H1 (cell line): ENCODE results near the gene POLN. TPM values are rescaled to one million over a fixed set of nuclear protein-coding genes. Genes with fewer than 3 reads are reported as not detected.

Experiments used
- CTCF ChIA-PET: fragments of 300-600 bp; sonication (Branson Sonifier 250); formaldehyde crosslinking; loops from one replicate; lab custom pipeline; 2021; ENCODE audit not compliant: partially characterized antibody; lab: Charles Lee
- POLR2A ChIA-PET: fragments of 300-600 bp; sonication (Branson Sonifier 250); formaldehyde crosslinking; loops from one replicate; lab custom pipeline; 2021; ENCODE audit warnings: inconsistent platforms; ENCODE audit not compliant: partially characterized antibody; lab: Charles Lee
- DNase-seq, 2 experiments: peaks; one replicate each; pipeline versions ENCODE4 v3.0.0 to v3.0.0-alpha.2; 2010 to 2022; ENCODE audit warnings: low spot score in 2 of 2, low read depth in 1 of 2, mixed read lengths in 1 of 2
- FAIRE-seq: peaks from 2 replicates; lab custom pipeline; 2011; peaks lifted over from hg19 to GRCh38; lab: Jason Lieb, UNC
- H2AFZ ChIP-seq: 2 replicates; pipeline ENCODE4 v1.8.1; 2012; ENCODE audit warnings: low read length, inconsistent platforms
- H2AK5ac ChIP-seq: 2 replicates; pipeline ENCODE4 v1.6.1; 2013; ENCODE audit warnings: low read depth, low read length
- H2BK120ac ChIP-seq: replicated peaks from 2 replicates; pipeline ENCODE3; 2013; ENCODE audit warnings: low read depth, low read length, inconsistent platforms
- H2BK12ac ChIP-seq: 2 replicates; pipeline ENCODE4 v1.6.1; 2013; ENCODE audit warnings: low read depth, low read length
- H2BK15ac ChIP-seq: 2 replicates; pipeline ENCODE4 v1.6.1; 2013; ENCODE audit warnings: low read length
- H2BK20ac ChIP-seq: 2 replicates; pipeline ENCODE4 v1.6.1; 2013; ENCODE audit warnings: low read length
- H2BK5ac ChIP-seq: 2 replicates; pipeline ENCODE4 v1.6.1; 2013; ENCODE audit warnings: low read depth, low read length
- H3K14ac ChIP-seq: 2 replicates; pipeline ENCODE4 v1.6.1; 2013; ENCODE audit warnings: inconsistent platforms; ENCODE audit not compliant: insufficient read length
- H3K18ac ChIP-seq: 2 replicates; pipeline ENCODE4 v1.6.1; 2013; ENCODE audit warnings: low read length; ENCODE audit errors: extremely low read depth
- H3K23ac ChIP-seq: 2 replicates; pipeline ENCODE4 v1.6.1; 2013; ENCODE audit warnings: inconsistent platforms; ENCODE audit not compliant: insufficient read length
- H3K23me2 ChIP-seq: 2 replicates; pipeline ENCODE4 v1.6.1; 2013; ENCODE audit warnings: low read depth, low read length
- H3K27ac ChIP-seq: 2 replicates; pipeline ENCODE4 v1.6.1; 2011; ENCODE audit warnings: low read depth, low read length, inconsistent platforms
- H3K27me3 ChIP-seq, 4 experiments: replicated peaks in 1 of 4; 1 replicate in 1 of 4; 2 replicates in 3 of 4; pipeline versions ENCODE4 v1.6.1 to v1.8.1; 2011 to 2013; ENCODE audit warnings: low read length in 3 of 4, mild to moderate bottlenecking in 3 of 4, inconsistent platforms in 2 of 4, mixed read lengths in 2 of 4, moderate library complexity in 1 of 4; ENCODE audit not compliant: control insufficient read depth in 3 of 4, insufficient read depth in 3 of 4; ENCODE audit errors: extremely low read depth in 1 of 4
- H3K36me3 ChIP-seq, 4 experiments: 2 replicates each; pipeline versions ENCODE4 v1.6.1 to v1.8.1; 2011 to 2013; ENCODE audit warnings: mild to moderate bottlenecking in 4 of 4, low read length in 3 of 4, moderate library complexity in 2 of 4, control low read depth in 1 of 4, inconsistent platforms in 1 of 4; ENCODE audit not compliant: insufficient read depth in 4 of 4, control insufficient read depth in 2 of 4
- H3K4ac ChIP-seq: replicated peaks from 2 replicates; pipeline ENCODE3; 2013; ENCODE audit warnings: low read length, low read depth, mixed read lengths, inconsistent platforms; ENCODE audit not compliant: insufficient read length
- H3K4me1 ChIP-seq, 4 experiments: replicated peaks in 1 of 4; 1 replicate in 1 of 4; 2 replicates in 3 of 4; pipeline versions ENCODE4 v1.6.1 to v1.8.1; 2011 to 2013; ENCODE audit warnings: low read length in 3 of 4, inconsistent platforms in 2 of 4, mixed read lengths in 1 of 4; ENCODE audit not compliant: insufficient read depth in 4 of 4, control insufficient read depth in 3 of 4
- H3K4me2 ChIP-seq, 2 experiments: 2 replicates each; pipeline versions ENCODE4 v1.6.1 to v1.8.1; 2011 to 2013; ENCODE audit warnings: low read depth in 2 of 2, low read length in 2 of 2, control low read depth in 1 of 2, inconsistent platforms in 1 of 2, mild to moderate bottlenecking in 1 of 2; ENCODE audit not compliant: insufficient read depth in 1 of 2
- H3K4me3 ChIP-seq, 4 experiments: fragments of 200-600, 300-600 bp in 1 of 4; sonication (generic), shearing (Covaris generic), sonication (Bioruptor Twin) in 1 of 4; 2 replicates each; pipeline versions ENCODE4 v1.5.1 to v1.8.1; 2011 to 2016; ENCODE audit warnings: low read length in 4 of 4, low read depth in 3 of 4, control low read depth in 2 of 4, inconsistent platforms in 2 of 4, mild to moderate bottlenecking in 2 of 4, mixed read lengths in 1 of 4, moderate library complexity in 1 of 4; ENCODE audit not compliant: insufficient read depth in 2 of 4; ENCODE audit errors: extremely low read depth in 1 of 4
- H3K56ac ChIP-seq: replicated peaks from 2 replicates; pipeline ENCODE3; 2013; ENCODE audit warnings: low read depth, mild to moderate bottlenecking, mixed read lengths, low read length, inconsistent platforms; ENCODE audit not compliant: insufficient read length
- H3K79me1 ChIP-seq: 2 replicates; pipeline ENCODE4 v1.6.1; 2013; ENCODE audit warnings: low read depth, low read length, control low read depth
- H3K79me2 ChIP-seq, 2 experiments: 2 replicates each; pipeline versions ENCODE4 v1.6.1 to v1.8.1; 2012 to 2013; ENCODE audit warnings: low read length in 2 of 2, mild to moderate bottlenecking in 2 of 2, inconsistent platforms in 1 of 2; ENCODE audit not compliant: insufficient read depth in 2 of 2, control insufficient read depth in 1 of 2
- H3K9ac ChIP-seq, 4 experiments: replicated peaks in 1 of 4; 1 replicate in 1 of 4; 2 replicates in 3 of 4; pipeline versions ENCODE4 v1.6.1 to v1.8.1; 2011 to 2013; ENCODE audit warnings: low read depth in 3 of 4, low read length in 3 of 4, control low read depth in 2 of 4, mild to moderate bottlenecking in 2 of 4, moderate library complexity in 2 of 4, inconsistent platforms in 1 of 4; ENCODE audit errors: extremely low read depth in 1 of 4
- H3K9me3 ChIP-seq, 2 experiments: 2 replicates each; pipeline versions ENCODE4 v1.6.1 to v1.8.1; 2012 to 2013; ENCODE audit warnings: mild to moderate bottlenecking in 2 of 2, moderate library complexity in 2 of 2, control low read depth in 1 of 2, inconsistent platforms in 1 of 2, low read depth in 1 of 2, low read length in 1 of 2, mixed read lengths in 1 of 2; ENCODE audit not compliant: insufficient read depth in 2 of 2
- H4K20me1 ChIP-seq, 2 experiments: replicated peaks in 1 of 2; 2 replicates each; pipeline versions ENCODE3 to v1.8.1; 2011 to 2013; ENCODE audit warnings: inconsistent platforms in 2 of 2, low read length in 2 of 2, mild to moderate bottlenecking in 1 of 2; ENCODE audit not compliant: insufficient read depth in 2 of 2, control insufficient read depth in 1 of 2
- H4K5ac ChIP-seq: 2 replicates; pipeline ENCODE4 v1.6.1; 2013; ENCODE audit warnings: low read length, low read depth, mixed read lengths, inconsistent platforms; ENCODE audit not compliant: insufficient read length
- H4K8ac ChIP-seq: 2 replicates; pipeline ENCODE4 v1.8.0; 2013; ENCODE audit warnings: mild to moderate bottlenecking, moderate library complexity, low read length, inconsistent platforms; ENCODE audit not compliant: insufficient read depth; ENCODE audit errors: extremely low read depth
- H4K91ac ChIP-seq: replicated peaks from 2 replicates; pipeline ENCODE3; 2013; ENCODE audit warnings: low read length, mixed read lengths, inconsistent platforms; ENCODE audit not compliant: insufficient read length
- ATF2 ChIP-seq: IDR thresholded peaks from 2 replicates; pipeline ENCODE4 v1.6.1; 2012; ENCODE audit warnings: low read length, inconsistent platforms
- BRCA1 ChIP-seq: IDR thresholded peaks from 2 replicates; pipeline ENCODE4 v1.6.1; 2012; ENCODE audit warnings: low read depth, low read length, improper control_type of control experiment
- CBX5 ChIP-seq: fragments of 300-800, 300-1000 bp; sonication (generic); IDR thresholded peaks from 2 replicates; pipeline ENCODE4 v1.7.1; 2016; ENCODE audit warnings: antibody characterized with exemption, low read length, low read depth
- CTBP2 ChIP-seq: IDR thresholded peaks from 2 replicates; pipeline ENCODE4 v1.7.0; 2011; ENCODE audit warnings: borderline replicate concordance, mild to moderate bottlenecking, moderate library complexity, mixed read lengths, low read length; ENCODE audit not compliant: insufficient read depth, insufficient read length
- POU5F1 ChIP-seq: IDR thresholded peaks from 2 replicates; pipeline ENCODE4 v1.6.1; 2011; ENCODE audit warnings: low read depth, mild to moderate bottlenecking, low read length, moderate library complexity
- RBBP5 ChIP-seq: IDR thresholded peaks from 2 replicates; pipeline ENCODE4 v1.7.1; 2012; ENCODE audit warnings: low read depth, mild to moderate bottlenecking, inconsistent platforms, low read length, moderate library complexity, borderline replicate concordance
- TEAD4 ChIP-seq: IDR thresholded peaks from 2 replicates; pipeline ENCODE4 v1.6.1; 2012; ENCODE audit warnings: low read depth, low read length, inconsistent platforms, mixed read lengths
- WGBS, 2 experiments: shearing (Covaris generic) in 1 of 2; methylation state at CpG; one replicate each; pipeline versions ENCODE4 v1.1.6 to v1.1.7; 2013 to 2015; ENCODE audit warnings: low lambda C conversion rate in 2 of 2, mixed read lengths in 2 of 2, inconsistent platforms in 1 of 2, low coverage in 1 of 2, missing lambda C conversion rate in 1 of 2; ENCODE audit not compliant: insufficient replicate concordance in 2 of 2, insufficient coverage in 1 of 2, insufficient read length in 1 of 2; ENCODE audit errors: extremely low coverage in 1 of 2, missing lambda C conversion rate in 1 of 2; 5-methylcytosine and 5-hydroxymethylcytosine counted together
- polyA plus RNA-seq, 7 experiments: library from polyadenylated mRNA; depleted of rRNA in 3 of 7; stranded (reverse) in 5 of 7; unstranded in 2 of 7; fragments of >200 nt in 5 of 7; fragments of 200-250 nt in 2 of 7; gene quantifications; 1 replicate in 5 of 7; 2 replicates in 1 of 7; 4 replicates in 1 of 7; pipeline versions ENCODE4 v1.2.1 to v1.2.3, GENCODE V29; 2011 to 2013; ENCODE audit warnings: missing spikeins in 2 of 7, mixed read lengths in 2 of 7
- total RNA-seq: library from RNA; stranded (reverse); fragmentation: NEBNext Ultra II Directional; extraction: Animal tissue kit (Norgen Biotek cat#: 25700); gene quantifications from 2 replicates; pipeline ENCODE4 v1.2.1, GENCODE V29; 2021

The POLN gene
- total and polyA plus RNA-seq, 2 of the 8 experiments (the other 6 are each of a cell fraction or from before 2014, with no cell fraction given) = 0.98 to 1.5 TPM

- Histone ChIP-seq H3K56ac (no peak overlapping the region), H2BK20ac (no peak overlapping the region), H2AFZ (no peak overlapping the region), H3K27ac (no peak overlapping the region), H2BK15ac (no peak overlapping the region), H3K4ac (no peak overlapping the region), H3K23ac (no peak overlapping the region), H4K5ac (no peak overlapping the region), H3K9ac (no peak overlapping the region), H4K20me1 (peaks cover 2 to 3% of the 10 kb centered on the region in 2 experiments), H3K23me2 (no peaks in the 10 kb centered on the region), H3K36me3 (no peaks in the 10 kb centered on the region), H2BK120ac (no peak overlapping the region), H3K27me3 (peaks cover 0 to 3% (median under 1%) of the 10 kb centered on the region in 4 experiments; a peak in 1 of 7 replicates), H3K79me1 (no peaks in the 10 kb centered on the region), H2BK12ac (no peak overlapping the region), H3K18ac (no peak overlapping the region), H3K9me3 (no peaks in the 10 kb centered on the region), H3K4me1 (no peaks in the 10 kb centered on the region), H2AK5ac (no peak overlapping the region), H3K14ac (no peak overlapping the region), H2BK5ac (no peak overlapping the region), H3K4me3 (no peak overlapping the region), H4K8ac (0 out of 2 replicates have a peak overlapping the region, but pooled peaks have one; percentile 18), H3K79me2 (no peaks in the 10 kb centered on the region), H3K4me2 (no peak overlapping the region), H4K91ac (no peak overlapping the region)
- FAIRE-seq = no peak
- ChIA-PET CTCF (interaction anchor here (0.5 to 1.6 kb wide), 6 partner anchors 14 to 275 kb away, joined by 3 to 5 read pairs (median 3); no protein-coding TSS in a partner anchor), POLR2A (interaction anchor here (1.0 kb wide), 1 partner anchor 13 kb away, joined by 3 read pairs; no protein-coding TSS in a partner anchor)
- DNase-seq = peak in 1 of 2 experiments; percentile 32
- TF ChIP-seq CBX5 (no peak), TEAD4 (no peak), BRCA1 (no peak), ATF2 (no peak), CTBP2 (no peak), POU5F1 (no peak), RBBP5 (no peak)
- WGBS, 2 experiments = 84% methylated on average over 12 of the region's 13 CpGs; no CpG with 5 or more reads in 1 of the 2 experiments
These were observed 157.6 kb downstream of the POLN start for GRCh38 chr4:2084316-2084715.
